ENCODE measurements around the gene MYPN. TPM values are rescaled to one million over a fixed set of nuclear protein-coding genes. Genes with fewer than 3 reads are reported as not detected.

MYPN gene
- total RNA-seq, 1 experiment from 2014 or later = not detected

DNA sequence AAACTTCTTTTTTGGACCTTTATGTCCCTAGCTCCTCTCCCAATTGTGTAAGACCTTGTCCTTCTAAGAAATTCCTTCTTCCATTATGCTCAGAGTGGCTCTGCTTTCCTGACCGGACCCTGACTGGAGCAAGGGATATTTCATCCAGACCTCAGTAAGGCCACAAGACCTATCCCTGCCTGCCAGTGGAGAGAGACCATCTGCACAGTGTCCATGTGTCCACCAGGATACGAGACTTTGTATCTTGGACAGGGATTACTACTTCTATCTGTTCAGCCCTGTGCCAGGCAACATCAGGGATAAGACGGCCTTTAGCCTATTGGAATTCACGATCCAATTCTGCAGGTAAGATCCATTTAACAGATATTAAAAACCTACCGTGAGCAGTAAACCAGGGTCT, 129.8 kb downstream of the MYPN start:
- Mint-ChIP-seq H3K9me3 (no peaks in the 10 kb centered on the region), H3K27me3 (ENCODE audit: low read depth) (peaks cover 2% of the 10 kb centered on the region), H3K4me3 (no peak overlapping the region), H3K36me3 (ENCODE audit: insufficient read depth in 1 of 3, low read depth in 3 of 3) (no peaks in the 10 kb centered on the region), H3K27ac (no peak overlapping the region), H3K4me1 (no peaks in the 10 kb centered on the region)
- Histone ChIP-seq H3K27ac (ENCODE audit: insufficient read length, low read depth, low read length) (no peak overlapping the region), H3K79me2 (ENCODE audit: insufficient read depth, low read length) (no peaks in the 10 kb centered on the region), H4K91ac (ENCODE audit: insufficient read length, low read depth, low read length) (no peak overlapping the region), H3K14ac (ENCODE audit: insufficient read depth, low read length) (no peak overlapping the region), H3K23me2 (ENCODE audit: insufficient read length, low read depth, low read length, poor library complexity, severe bottlenecking) (no peaks in the 10 kb centered on the region), H3K9me3 (ENCODE audit: control insufficient read depth, low read depth, low read length) (no peaks in the 10 kb centered on the region), H2BK20ac (ENCODE audit: low read depth, low read length, poor library complexity, severe bottlenecking) (no peak overlapping the region), H2AFZ (ENCODE audit: low read length) (no peak overlapping the region), H3K56ac (ENCODE audit: insufficient read length, low read depth, low read length) (no peak overlapping the region), H4K20me1 (ENCODE audit: control insufficient read depth, insufficient read depth, insufficient read length) (no peaks in the 10 kb centered on the region), H3K79me1 (ENCODE audit: insufficient read depth, low read depth, low read length, poor library complexity, severe bottlenecking) (no peaks in the 10 kb centered on the region), H2AK5ac (ENCODE audit: insufficient read length, low read length) (no peak overlapping the region), H3K4me2 (ENCODE audit: insufficient read depth, insufficient read length, low read length) (no peak overlapping the region), H3K18ac (ENCODE audit: insufficient read length, low read depth, low read length) (no peak overlapping the region), H2BK12ac (ENCODE audit: insufficient read length, low read depth, low read length) (no peak overlapping the region), H2BK15ac (ENCODE audit: low read depth, low read length) (no peak overlapping the region), H3K23ac (ENCODE audit: insufficient read length, low read depth, low read length) (no peak overlapping the region), H3K4ac (ENCODE audit: low read depth, low read length) (no peak overlapping the region), H4K5ac (ENCODE audit: insufficient read length, low read depth, low read length) (no peak overlapping the region), H3K27me3 (ENCODE audit: insufficient read depth, low read length) (no peaks in the 10 kb centered on the region), H3K9ac (ENCODE audit: extremely low read depth, insufficient read length, low read length) (no peak overlapping the region), H2BK5ac (ENCODE audit: insufficient read length, low read length) (no peak overlapping the region), H3T11ph (ENCODE audit: low read length) (no peak overlapping the region), H2BK120ac (ENCODE audit: low read depth, low read length, poor library complexity, severe bottlenecking) (no peak overlapping the region), H3K4me1 (ENCODE audit: insufficient read depth, low read length) (no peaks in the 10 kb centered on the region), H4K8ac (replicated peaks; ENCODE audit: insufficient read length, low read depth, low read length) (no peak overlapping the region)
- DNase-seq = no peak
- WGBS (ENCODE audit: extremely low coverage, insufficient read length, low lambda C conversion rate) = no CpG with 5 or more reads among the region's 5 CpGs
- TF ChIP-seq, protein P1, sequence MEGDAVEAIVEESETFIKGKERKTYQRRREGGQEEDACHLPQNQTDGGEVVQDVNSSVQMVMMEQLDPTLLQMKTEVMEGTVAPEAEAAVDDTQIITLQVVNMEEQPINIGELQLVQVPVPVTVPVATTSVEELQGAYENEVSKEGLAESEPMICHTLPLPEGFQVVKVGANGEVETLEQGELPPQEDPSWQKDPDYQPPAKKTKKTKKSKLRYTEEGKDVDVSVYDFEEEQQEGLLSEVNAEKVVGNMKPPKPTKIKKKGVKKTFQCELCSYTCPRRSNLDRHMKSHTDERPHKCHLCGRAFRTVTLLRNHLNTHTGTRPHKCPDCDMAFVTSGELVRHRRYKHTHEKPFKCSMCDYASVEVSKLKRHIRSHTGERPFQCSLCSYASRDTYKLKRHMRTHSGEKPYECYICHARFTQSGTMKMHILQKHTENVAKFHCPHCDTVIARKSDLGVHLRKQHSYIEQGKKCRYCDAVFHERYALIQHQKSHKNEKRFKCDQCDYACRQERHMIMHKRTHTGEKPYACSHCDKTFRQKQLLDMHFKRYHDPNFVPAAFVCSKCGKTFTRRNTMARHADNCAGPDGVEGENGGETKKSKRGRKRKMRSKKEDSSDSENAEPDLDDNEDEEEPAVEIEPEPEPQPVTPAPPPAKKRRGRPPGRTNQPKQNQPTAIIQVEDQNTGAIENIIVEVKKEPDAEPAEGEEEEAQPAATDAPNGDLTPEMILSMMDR (conservative IDR thresholded peaks at IDR 0.05) = no peak

Measured in H9 (cell line).